DND-41 (cell line): ENCODE data around the gene CFAP92.

ENCODE experiments used
- ATAC-seq: fragments of 200-7000 bp; cut with Tn5 transposase; 3 replicates; pipeline ENCODE4 v1.9.1; 2021; ENCODE audit warnings: low read depth; ENCODE audit not compliant: insufficient read depth
- DNase-seq: peaks from one replicate; pipeline ENCODE4 v3.0.0-alpha.2; 2020
- H2AFZ ChIP-seq: 2 replicates; pipeline ENCODE4 v1.6.0; 2012; ENCODE audit warnings: low read depth, low read length
- H3K27ac ChIP-seq: 2 replicates; pipeline ENCODE4 v1.5.1; 2012; ENCODE audit warnings: low read length, inconsistent platforms
- H3K27me3 ChIP-seq: fragments of 200-600 bp; sonication (generic); 2 replicates; pipeline ENCODE4 v1.6.0; 2012; ENCODE audit warnings: low read length, mild to moderate bottlenecking, inconsistent platforms; ENCODE audit not compliant: insufficient read depth, poor library complexity
- H3K36me3 ChIP-seq: 2 replicates; pipeline ENCODE4 v1.5.1; 2012; ENCODE audit warnings: low read length, inconsistent platforms; ENCODE audit not compliant: insufficient read depth
- H3K4me1 ChIP-seq: 2 replicates; pipeline ENCODE4 v1.5.1; 2012; ENCODE audit warnings: mild to moderate bottlenecking, low read length; ENCODE audit not compliant: insufficient read depth
- H3K4me2 ChIP-seq: 2 replicates; pipeline ENCODE4 v1.6.0; 2012; ENCODE audit warnings: mild to moderate bottlenecking, moderate library complexity, low read length, inconsistent platforms; ENCODE audit not compliant: insufficient read depth
- H3K4me3 ChIP-seq, 2 experiments: fragments of 200-600 bp in 1 of 2; shearing (Covaris generic) in 1 of 2; 2 replicates each; pipeline ENCODE4 v1.5.1; 2012 to 2016; ENCODE audit warnings: inconsistent platforms in 2 of 2, low read length in 2 of 2, mild to moderate bottlenecking in 2 of 2, low read depth in 1 of 2, moderate library complexity in 1 of 2
- H3K79me2 ChIP-seq: 2 replicates; pipeline ENCODE4 v1.6.0; 2012; ENCODE audit warnings: low read length, inconsistent platforms; ENCODE audit not compliant: insufficient read depth
- H3K9ac ChIP-seq: 2 replicates; pipeline ENCODE4 v1.6.0; 2012; ENCODE audit warnings: low read depth, mild to moderate bottlenecking, inconsistent platforms, low read length, moderate library complexity
- H3K9me3 ChIP-seq: 2 replicates; pipeline ENCODE4 v1.5.1; 2012; ENCODE audit warnings: low read length, moderate library complexity, mild to moderate bottlenecking, inconsistent platforms; ENCODE audit not compliant: insufficient read depth, severe bottlenecking
- H4K20me1 ChIP-seq: 2 replicates; pipeline ENCODE4 v1.6.0; 2012; ENCODE audit warnings: low read length; ENCODE audit not compliant: insufficient read depth
- EZH2 ChIP-seq: IDR thresholded peaks from 3 replicates; pipeline ENCODE4 v1.6.1; 2012; ENCODE audit warnings: borderline replicate concordance, low read depth, mild to moderate bottlenecking, moderate library complexity, low read length, inconsistent platforms; ENCODE audit not compliant: severe bottlenecking
- TF ChIP-seq, protein P1 (sequence below): IDR thresholded peaks from 2 replicates; pipeline ENCODE4 v1.5.1; 2012; ENCODE audit warnings: borderline replicate concordance, low read length, moderate library complexity, mild to moderate bottlenecking; ENCODE audit not compliant: poor library complexity, severe bottlenecking; ENCODE audit errors: extremely low read depth

CFAP92 gene, protein sequence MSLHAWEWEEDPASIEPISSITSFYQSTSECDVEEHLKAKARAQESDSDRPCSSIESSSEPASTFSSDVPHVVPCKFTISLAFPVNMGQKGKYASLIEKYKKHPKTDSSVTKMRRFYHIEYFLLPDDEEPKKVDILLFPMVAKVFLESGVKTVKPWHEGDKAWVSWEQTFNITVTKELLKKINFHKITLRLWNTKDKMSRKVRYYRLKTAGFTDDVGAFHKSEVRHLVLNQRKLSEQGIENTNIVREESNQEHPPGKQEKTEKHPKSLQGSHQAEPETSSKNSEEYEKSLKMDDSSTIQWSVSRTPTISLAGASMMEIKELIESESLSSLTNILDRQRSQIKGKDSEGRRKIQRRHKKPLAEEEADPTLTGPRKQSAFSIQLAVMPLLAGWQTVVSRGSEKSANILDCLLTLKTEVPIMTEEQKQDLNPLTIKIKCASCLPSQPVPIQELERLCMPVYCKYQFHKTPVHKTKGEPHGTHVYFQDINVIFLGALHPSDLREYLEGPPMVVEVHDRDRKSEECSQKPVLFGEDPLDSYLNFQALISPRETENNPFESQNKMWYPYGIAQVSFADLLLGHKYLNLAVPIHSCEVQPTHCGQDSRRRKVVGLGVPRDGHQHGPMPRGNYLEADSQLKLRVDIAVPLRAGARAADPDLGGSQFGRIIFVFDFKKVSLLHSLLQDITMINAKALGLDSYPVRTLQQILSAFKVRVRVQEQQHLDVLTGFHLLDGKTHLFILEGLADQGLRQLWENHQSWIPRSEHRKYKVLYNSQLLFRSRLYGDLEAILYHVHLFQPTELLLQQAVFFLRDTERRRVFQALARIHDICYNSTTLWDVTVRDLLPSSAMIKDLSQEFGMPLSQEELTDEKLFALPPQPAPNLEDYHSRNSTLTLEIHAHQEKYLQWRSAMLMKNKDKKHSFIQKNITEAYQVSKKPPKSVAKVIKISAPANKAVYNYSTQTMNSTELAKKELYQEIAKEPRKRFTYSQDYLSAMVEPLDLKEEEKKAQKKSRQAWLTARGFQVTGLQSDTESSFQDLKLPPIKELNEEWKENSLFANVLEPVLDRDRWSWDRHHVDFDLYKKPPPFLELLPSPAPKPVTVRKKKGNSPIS

DNA sequence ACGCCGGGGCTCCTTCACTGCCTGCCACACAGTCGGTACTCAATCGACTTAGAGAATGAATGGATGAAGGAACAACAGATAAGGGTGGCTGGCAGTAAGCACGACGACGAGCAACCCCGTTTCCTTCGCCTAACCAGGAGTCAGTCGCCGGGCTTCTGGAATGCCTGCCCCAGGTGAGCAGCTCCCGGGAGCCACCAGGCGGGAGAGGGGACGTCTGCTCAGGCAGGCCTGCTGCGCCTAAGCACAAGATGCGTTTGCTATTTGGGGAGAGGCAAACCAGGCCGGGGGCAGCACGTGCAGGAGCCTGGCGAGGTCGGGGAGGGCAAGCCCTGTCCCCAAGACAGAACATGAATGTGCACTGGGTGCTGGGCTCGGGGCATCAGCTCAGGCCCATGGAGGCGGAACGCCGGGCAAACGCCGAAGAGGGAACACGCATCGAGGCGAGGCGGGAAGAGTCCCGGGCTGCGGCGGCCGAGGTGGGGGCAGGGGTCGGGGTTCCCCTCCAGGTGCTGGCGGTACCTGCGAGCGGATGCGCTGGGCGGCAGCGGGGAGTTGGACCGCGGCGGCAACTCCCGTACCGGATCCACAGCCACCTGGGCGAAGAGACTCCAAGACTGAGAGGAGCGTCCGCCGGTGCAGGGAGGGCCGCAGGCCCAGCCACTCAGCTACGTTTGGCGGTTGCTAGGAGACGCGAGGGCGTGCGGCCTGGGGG, at the start of gene CFAP92:
CFAP92 (minus strand) TSS at position 616 of the 712 bp plus-strand sequence. CDS start 772 bp downstream, outside the sequence.
- H3K4me1 ChIP-seq = peaks cover 50% of the 10 kb centered on the region
- TF ChIP-seq, protein P1, sequence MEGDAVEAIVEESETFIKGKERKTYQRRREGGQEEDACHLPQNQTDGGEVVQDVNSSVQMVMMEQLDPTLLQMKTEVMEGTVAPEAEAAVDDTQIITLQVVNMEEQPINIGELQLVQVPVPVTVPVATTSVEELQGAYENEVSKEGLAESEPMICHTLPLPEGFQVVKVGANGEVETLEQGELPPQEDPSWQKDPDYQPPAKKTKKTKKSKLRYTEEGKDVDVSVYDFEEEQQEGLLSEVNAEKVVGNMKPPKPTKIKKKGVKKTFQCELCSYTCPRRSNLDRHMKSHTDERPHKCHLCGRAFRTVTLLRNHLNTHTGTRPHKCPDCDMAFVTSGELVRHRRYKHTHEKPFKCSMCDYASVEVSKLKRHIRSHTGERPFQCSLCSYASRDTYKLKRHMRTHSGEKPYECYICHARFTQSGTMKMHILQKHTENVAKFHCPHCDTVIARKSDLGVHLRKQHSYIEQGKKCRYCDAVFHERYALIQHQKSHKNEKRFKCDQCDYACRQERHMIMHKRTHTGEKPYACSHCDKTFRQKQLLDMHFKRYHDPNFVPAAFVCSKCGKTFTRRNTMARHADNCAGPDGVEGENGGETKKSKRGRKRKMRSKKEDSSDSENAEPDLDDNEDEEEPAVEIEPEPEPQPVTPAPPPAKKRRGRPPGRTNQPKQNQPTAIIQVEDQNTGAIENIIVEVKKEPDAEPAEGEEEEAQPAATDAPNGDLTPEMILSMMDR = no peak
- TF ChIP-seq EZH2 = no peak
- peak within 1 kb of the TSS in 1 of 2 experiments; percentile 53; a peak in 2 of 4 replicates for H3K4me3 ChIP-seq
- no peaks in the 10 kb centered on the region for H3K79me2 ChIP-seq
- DNase-seq = peak; percentile 90
- H3K36me3 ChIP-seq = no peaks in the 10 kb centered on the region
- H3K4me2 ChIP-seq = peak within 1 kb of the TSS; percentile 75
- H3K9me3 ChIP-seq = no peaks in the 10 kb centered on the region
- ATAC-seq = peak; percentile 86
- H3K27ac ChIP-seq = peak within 1 kb of the TSS; percentile 24
- H2AFZ ChIP-seq = peak within 1 kb of the TSS; percentile 72
- H3K27me3 ChIP-seq = no peaks in the 10 kb centered on the region
- H3K9ac ChIP-seq = peak within 1 kb of the TSS; percentile 27; the same call in 1 of the 2 replicates
- H4K20me1 ChIP-seq = no peaks in the 10 kb centered on the region

DNA sequence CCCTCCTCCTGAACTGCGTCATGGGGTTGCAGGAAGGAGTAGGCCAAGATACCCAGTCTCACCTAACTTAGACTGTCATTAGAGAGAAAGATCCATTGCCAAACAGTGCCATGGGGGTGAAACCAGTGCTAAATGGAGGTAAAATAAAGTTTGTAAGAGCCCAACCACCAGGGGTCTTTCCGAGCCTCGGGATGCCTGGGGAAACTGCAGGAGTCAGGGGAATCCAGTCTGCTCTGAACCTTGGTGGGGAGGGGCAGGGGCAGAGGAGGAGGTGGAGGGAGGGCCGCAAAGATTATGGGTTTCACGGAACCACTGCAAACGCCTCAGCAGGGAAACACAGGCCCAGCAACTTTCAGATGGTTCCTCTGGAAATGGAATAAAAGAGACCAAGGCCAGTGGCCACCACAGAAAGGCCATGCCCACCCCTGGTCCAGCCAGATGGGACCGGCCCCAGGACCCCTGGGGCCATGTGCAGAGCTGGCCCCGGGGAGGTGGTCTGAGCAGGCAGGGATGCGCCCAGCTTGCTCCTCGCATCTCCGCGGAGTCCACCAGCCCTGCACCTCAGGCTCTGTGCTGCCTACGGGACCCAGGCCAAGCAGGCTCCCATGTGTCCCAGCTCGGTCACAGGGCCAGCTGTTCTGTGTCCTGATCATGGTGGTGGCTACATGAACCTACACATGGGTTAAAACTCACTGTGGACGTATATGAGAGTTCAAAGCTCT, 46.9 kb upstream of the CFAP92 start:
- no peaks in the 10 kb centered on the region for H3K4me1 ChIP-seq
- TF ChIP-seq, protein P1 = no peak
- no peak for TF ChIP-seq EZH2
- H3K27ac ChIP-seq = no peak overlapping the region
- H3K79me2 ChIP-seq = no peaks in the 10 kb centered on the region
- H4K20me1 ChIP-seq = no peaks in the 10 kb centered on the region
- no peaks in the 10 kb centered on the region for H3K36me3 ChIP-seq
- H3K4me2 ChIP-seq = no peak overlapping the region
- no peak overlapping the region for H3K9ac ChIP-seq
- H3K27me3 ChIP-seq = no peaks in the 10 kb centered on the region
- ATAC-seq (no peak), DNase-seq (no peak)
- H3K4me3 ChIP-seq = no peak overlapping the region
- no peak overlapping the region for H2AFZ ChIP-seq
- H3K9me3 ChIP-seq = no peaks in the 10 kb centered on the region

DNA sequence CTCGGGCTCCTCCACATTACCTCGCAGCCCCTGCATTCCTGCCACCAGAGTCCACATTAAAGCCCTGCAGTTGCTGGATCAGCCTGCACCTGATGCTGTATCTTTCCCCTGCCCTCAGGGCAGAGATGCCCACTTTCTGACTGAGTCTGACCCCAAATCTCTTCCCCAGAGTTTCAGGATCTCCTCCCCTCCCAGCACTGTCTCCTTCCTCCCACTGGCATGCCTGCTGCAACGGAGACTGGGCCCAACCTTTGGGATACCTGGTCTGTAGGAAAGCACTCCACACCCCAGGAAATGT, 46.1 kb upstream of the CFAP92 start:
- Histone ChIP-seq H3K9ac (no peak overlapping the region), H3K4me1 (no peaks in the 10 kb centered on the region), H3K9me3 (no peaks in the 10 kb centered on the region), H4K20me1 (no peaks in the 10 kb centered on the region), H3K79me2 (no peaks in the 10 kb centered on the region), H2AFZ (no peak overlapping the region), H3K4me3 (no peak overlapping the region), H3K4me2 (no peak overlapping the region), H3K27ac (no peak overlapping the region), H3K36me3 (no peaks in the 10 kb centered on the region), H3K27me3 (no peaks in the 10 kb centered on the region)
- ATAC-seq (no peak), DNase-seq (no peak)
- no peak for TF ChIP-seq EZH2
- TF ChIP-seq, protein P1 = no peak
